ENCODE measurements around the gene RPS2. TPM values are rescaled to one million over a fixed set of nuclear protein-coding genes. Genes with fewer than 3 reads are reported as not detected.

RPS2 gene
- total RNA-seq, 2 experiments from 2014 or later = 4,851 to 4,954 TPM

DNA sequence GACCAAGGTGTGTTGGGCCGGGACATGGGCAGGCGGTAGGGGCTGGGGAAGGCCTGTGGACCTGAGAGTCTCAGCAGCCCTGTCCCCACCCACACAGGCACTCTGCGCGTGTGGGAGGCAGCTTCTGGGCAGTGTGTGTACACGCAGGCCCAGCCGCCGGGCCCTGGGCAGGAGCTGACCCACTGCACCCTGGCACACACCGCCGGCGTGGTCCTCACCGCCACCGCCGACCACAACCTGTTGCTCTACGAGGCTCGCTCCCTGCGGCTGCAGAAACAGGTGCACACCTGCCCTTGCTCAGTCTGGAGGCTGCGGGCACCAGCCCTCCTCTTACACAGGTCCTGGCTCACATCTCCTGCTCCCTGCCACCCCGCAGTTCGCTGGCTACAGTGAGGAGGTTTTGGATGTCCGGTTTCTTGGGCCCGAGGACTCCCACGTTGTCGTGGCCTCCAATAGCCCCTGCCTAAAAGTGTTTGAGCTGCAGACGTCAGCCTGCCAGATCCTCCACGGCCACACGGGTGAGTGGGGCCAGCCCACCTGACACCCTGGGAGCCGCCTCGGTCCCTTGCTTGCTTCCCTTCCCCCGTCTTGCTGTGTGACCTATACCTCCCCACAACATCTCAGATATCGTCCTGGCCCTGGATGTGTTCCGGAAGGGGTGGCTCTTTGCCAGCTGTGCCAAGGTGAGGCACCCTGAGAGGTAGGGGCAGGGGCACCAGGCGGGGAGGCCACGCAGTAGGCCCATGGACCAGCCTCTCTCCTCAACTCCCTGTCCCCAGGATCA, 11.0 kb upstream of the RPS2 start:
- ChIA-PET CTCF (no interaction called here), POLR2A (interaction anchor here (1.1 kb wide), 1 partner anchor 11 kb away, joined by 3 read pairs; the partner anchor contains the start of gene RPS2)

DNA sequence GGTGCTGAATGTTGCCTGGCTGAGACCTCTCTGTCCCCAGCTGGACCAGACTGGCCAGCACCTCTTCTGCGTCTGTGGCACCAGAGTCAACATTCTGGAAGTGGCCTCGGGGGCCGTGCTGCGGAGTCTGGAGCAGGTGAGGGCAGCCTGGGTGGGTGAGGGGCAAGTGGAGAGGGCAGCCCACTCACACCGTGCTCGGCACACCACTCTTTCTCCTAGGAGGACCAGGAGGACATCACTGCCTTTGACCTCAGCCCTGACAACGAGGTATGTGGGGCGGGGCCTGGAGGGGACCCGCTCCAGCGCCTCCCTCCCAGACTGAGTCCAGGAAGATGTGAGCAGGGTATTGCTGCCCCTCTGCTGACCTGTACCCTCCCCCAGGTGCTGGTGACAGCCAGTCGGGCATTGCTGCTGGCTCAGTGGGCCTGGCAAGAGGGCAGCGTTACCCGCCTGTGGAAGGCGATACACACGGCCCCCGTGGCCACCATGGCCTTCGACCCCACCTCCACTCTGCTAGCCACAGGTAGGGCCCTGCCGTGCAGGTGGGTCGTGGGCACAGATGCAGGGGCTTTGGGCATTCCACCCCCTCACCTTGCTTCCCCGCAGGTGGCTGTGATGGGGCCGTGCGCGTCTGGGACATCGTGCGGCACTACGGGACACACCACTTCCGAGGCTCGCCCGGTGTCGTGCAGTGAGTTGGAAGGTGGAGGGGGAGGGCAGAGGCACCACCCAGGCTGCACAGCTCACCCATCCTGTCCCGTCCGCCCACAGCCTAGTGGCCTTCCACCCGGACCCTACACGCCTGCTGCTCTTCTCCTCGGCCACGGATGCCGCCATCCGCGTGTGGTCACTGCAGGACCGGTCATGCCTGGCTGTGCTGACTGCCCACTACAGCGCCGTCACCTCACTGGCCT, 9.8 kb upstream of the RPS2 start:
- POLR2A ChIA-PET = interaction anchor here (1.1 to 1.5 kb wide), 1 partner anchor 10 kb away, joined by 3 to 5 read pairs; the partner anchor contains the start of gene RPS2

DNA sequence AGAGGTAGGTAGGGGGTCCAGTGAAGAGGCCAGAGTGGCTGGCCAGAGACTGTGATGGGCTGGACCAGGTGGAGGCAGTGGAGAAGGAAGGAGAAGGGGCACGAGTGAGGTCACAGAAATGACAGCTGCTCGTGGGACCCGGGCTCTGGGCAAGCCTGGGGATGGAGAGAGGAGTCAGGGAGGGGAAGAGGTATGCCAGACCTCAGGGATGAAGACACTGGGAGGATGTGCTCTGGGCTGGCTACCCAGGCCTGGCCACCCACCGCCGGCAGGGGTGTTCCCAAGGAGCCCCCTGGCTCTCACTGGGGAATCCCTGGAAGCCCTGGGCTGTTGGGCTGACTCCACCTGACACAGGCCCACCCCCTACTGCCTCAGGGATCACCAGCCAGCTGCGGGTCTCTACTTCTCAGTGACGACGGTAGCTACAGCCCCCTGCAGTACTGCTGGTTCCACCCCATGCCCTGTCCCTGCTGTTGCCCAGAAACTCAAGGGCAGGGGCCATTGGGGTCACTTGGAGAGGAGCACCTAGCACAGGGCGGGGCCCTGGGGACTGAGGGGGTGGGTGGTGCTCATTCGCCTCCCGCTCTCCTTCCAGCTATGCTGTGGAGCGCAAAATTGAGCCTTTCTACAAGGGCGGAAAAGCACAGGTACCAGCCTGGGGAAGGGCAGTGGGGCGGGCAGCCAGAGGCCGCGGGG, 9.0 kb upstream of the RPS2 start:
- ChIA-PET CTCF (interaction anchor here (1.2 kb wide), 1 partner anchor 30 kb away, joined by 5 read pairs; no protein-coding TSS in a partner anchor), POLR2A (interaction anchor here (0.8 to 1.5 kb wide), 2 partner anchors 9 to 13 kb away, joined by 3 to 5 read pairs; partner anchors contain the start of gene RPS2)

More for the DNA sequence above, 9.8 kb upstream of the RPS2 start:
- CTCF ChIA-PET = interaction anchor here (1.2 kb wide), 1 partner anchor 29 kb away, joined by 5 read pairs; no protein-coding TSS in a partner anchor

DNA sequence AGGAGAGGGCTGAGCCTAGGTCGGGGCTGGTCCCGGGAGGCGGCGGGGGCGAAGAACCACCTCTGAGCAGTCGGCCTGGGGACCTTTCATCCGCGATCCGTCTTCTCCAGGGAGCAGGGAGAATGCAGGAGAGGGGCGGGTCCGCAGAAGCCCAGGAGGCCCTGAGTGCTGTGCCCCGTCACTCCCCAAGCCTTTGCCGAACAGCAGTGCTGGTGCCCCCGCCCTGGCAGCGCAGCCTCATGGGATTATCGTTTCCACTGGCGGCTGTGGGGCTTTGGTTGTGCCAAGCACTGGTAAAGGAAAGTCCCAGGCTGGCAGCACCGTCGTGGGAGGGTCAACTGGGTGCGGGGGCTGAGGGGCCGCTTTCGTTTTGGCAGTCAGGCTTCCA, 7.9 kb upstream of the RPS2 start:
- ChIA-PET POLR2A (interaction anchor here (0.6 to 2.5 kb wide), 6 partner anchors 8 to 267 kb away, joined by 3 to 20 read pairs (median 8); partner anchors contain the start of genes GFER, MAPK8IP3 and MSRB1), CTCF (interaction anchor here (1.0 to 2.1 kb wide), 4 partner anchors 9 to 31 kb away, joined by 4 to 8 read pairs (median 4); partner anchors contain the start of gene GFER)

DNA sequence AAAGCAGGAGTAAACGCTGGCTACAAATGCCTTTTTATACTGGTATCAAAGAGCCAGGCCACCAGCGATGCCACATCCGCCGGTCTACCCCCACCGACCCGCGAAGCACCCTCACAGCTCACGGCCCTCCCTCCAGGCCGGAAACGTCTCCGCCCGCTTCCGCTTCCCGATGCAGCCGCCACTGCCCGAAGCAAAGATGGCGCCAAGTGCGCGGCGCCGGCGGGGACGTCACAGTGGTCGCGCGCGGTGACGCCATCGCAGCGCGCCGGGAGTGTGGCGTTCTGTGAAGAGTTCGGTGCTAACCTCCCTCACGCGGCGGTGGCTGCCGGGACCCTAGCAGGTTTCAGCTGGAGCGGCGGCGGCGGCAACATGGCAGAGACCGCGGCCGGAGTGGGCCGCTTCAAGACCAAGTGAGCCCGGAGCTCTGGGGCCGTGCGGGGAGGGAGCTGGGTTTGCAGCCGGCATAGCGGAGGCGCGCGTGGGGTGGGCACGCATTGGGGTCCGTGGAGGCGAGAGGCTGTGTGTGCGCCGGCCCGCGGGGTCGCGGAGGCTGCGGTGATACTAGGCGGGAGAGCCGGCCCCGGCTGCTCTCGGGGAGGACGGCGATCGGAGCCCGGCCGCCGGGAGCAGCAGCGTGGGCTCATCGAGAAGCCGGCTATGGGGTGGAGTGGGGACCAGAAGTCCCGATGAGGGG, 7.3 kb upstream of the RPS2 start, which contains the start of gene TBL3:
Gene TBL3 (plus strand): TSS at position 258 of the 694 bp plus-strand sequence. CDS start 112 bp downstream, at position 370.
- CTCF ChIA-PET = interaction anchor here (1.0 to 2.1 kb wide), 6 partner anchors 8 to 31 kb away, joined by 3 to 8 read pairs (median 4); partner anchors contain the start of gene GFER
- POLR2A ChIA-PET = interaction anchor here (0.6 to 2.5 kb wide), 13 partner anchors 8 to 507 kb away, joined by 3 to 20 read pairs (median 4); partner anchors contain the start of genes GFER, MAPK8IP3, MSRB1 and NUBP2

DNA sequence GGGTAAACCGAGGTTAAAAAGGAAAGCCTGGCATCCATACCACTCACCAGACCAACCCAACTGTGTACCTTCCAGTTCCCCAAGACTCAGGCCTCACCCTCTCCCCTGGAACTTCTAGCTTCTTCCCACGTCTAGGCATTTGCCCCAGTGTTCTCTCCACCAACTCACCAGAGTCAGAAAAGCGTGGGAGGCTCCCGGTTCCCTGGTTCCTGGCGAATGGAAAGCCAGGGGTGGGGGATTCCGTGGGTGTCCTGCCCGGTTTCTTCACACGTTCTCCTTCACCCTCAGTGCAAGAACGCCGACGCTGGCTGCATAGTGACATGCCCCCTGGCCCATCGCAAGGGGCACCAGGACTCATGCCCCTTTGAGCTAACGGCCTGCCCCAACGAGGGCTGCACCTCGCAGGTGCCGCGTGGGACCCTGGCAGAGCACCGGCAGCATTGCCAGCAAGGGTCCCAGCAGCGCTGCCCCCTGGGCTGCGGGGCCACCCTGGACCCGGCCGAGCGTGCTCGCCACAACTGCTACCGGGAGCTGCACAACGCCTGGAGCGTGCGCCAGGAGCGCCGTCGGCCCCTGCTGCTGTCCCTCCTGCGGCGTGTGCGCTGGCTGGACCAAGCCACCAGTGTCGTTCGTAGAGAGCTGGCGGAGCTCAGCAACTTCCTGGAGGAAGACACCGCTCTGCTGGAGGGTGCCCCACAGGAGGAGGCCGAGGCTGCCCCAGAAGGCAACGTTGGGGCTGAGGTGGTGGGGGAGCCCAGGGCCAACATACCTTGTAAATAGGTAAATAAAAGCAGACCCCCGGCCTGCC, 3.7 kb upstream of the RPS2 start:
- ChIA-PET CTCF (no interaction called here), POLR2A (no interaction called here)

DNA sequence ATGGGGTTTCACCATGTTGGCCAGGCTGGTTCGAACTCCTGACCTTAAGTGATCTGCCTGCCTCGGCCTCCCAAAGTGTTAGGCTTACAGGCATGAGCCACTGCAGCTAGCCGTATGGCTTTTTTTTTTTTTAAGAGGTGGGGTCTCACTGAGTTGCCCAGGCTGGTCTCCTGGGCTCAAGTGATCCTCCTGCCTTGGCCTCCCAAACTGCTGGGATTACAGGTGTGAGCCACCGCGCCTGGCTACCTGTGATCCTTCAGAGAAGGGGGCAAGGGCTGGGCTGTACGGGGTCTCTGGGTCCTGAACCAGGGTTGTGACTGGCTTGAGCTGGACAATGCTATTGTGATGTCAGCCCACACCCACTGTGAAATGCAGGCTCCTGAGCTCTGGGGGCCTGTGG, 1.8 kb upstream of the RPS2 start, which contains the start of gene RNF151:
Gene RNF151 (plus strand): TSS at position 397 of the 400 bp plus-strand sequence. CDS start 26 bp downstream, outside the sequence.
- ChIA-PET POLR2A (interaction anchor here (0.6 kb wide), 1 partner anchor 1298 kb away, joined by 3 read pairs; the partner anchor contains the start of gene RHOT2), CTCF (interaction anchor here (0.6 to 1.2 kb wide), 2 partner anchors 174 to 545 kb away, joined by 3 read pairs; no protein-coding TSS in a partner anchor)

DNA sequence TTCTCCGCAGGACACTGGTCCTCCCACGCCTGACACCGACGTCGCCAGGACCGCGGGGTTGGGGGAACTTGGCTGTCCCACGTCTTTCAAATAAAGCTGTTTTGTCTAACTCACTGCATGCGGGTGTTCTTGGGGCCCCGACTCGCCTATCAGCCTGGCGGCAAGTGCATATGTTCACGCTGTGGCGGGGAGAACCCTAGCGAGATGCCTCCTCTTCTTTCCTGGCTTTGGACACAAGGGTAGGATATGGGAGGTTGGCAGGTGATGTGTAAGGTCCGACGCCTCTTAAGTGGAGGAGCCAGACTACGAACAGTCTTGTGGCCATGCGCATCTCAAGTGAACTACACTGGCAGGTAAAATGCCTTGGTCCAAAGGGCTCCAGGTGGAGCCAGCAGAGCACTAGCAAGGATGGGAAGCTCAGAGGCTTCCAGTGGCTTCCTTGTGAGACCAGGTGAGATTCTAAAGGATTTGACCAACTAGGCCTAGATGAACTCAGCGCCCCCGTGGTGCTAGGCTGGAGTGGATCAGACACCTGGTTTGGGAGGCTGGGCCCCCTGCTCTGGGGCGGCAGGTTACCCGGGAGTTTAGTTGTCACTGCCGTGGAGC, 873 bp upstream of the RPS2 start:
- ChIA-PET POLR2A (interaction anchor here (0.7 to 2.3 kb wide), 15 partner anchors 9 to 545 kb away, joined by 3 to 21 read pairs (median 5); partner anchors contain the start of genes FAHD1, GFER, HAGH and MSRB1), CTCF (interaction anchor here (0.6 to 1.8 kb wide), 6 partner anchors 16 to 175 kb away, joined by 3 to 6 read pairs (median 3); partner anchors contain the start of gene GFER)

DNA sequence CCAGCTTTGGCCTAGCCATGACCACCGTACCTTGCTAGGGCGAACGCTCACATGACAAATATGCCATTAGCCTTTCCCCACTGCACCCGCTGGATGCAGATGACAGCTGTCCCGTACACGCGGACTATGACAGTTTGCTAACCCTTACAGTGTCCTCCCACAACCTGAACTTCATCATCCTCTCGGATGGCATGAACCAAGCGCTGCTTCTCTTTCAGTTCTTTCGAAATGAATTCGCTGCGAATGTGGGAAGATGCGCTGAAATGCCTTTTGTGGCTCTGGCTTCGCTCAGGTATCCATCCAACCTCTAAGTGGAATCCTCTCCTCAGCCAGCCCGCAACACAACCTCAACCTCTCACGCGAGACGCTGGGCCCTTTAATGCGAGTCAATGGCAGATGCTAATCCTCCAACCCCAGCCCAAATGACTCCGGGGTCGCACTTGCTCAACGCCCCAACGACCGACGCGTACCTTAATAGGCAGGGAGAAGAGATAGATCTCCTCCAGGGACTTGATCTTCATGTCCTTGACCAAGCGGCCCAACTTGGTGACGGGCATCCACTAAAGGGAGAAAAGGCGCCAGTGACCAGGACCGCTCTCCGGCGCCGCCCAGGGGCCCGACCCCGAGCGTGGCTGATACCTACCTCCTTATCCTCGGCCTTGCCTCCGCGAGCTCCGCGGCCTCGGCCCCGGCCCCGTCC, 670 bp downstream of the RPS2 start:
- CTCF ChIA-PET = interaction anchor here (1.0 to 1.8 kb wide), 3 partner anchors 8 to 40 kb away, joined by 4 to 6 read pairs (median 4); partner anchors contain the start of gene TBL3
- POLR2A ChIA-PET = interaction anchor here (0.6 to 2.3 kb wide), 20 partner anchors 8 to 618 kb away, joined by 3 to 21 read pairs (median 4); partner anchors contain the start of genes FAHD1, GFER, HAGH and JPT2

DNA sequence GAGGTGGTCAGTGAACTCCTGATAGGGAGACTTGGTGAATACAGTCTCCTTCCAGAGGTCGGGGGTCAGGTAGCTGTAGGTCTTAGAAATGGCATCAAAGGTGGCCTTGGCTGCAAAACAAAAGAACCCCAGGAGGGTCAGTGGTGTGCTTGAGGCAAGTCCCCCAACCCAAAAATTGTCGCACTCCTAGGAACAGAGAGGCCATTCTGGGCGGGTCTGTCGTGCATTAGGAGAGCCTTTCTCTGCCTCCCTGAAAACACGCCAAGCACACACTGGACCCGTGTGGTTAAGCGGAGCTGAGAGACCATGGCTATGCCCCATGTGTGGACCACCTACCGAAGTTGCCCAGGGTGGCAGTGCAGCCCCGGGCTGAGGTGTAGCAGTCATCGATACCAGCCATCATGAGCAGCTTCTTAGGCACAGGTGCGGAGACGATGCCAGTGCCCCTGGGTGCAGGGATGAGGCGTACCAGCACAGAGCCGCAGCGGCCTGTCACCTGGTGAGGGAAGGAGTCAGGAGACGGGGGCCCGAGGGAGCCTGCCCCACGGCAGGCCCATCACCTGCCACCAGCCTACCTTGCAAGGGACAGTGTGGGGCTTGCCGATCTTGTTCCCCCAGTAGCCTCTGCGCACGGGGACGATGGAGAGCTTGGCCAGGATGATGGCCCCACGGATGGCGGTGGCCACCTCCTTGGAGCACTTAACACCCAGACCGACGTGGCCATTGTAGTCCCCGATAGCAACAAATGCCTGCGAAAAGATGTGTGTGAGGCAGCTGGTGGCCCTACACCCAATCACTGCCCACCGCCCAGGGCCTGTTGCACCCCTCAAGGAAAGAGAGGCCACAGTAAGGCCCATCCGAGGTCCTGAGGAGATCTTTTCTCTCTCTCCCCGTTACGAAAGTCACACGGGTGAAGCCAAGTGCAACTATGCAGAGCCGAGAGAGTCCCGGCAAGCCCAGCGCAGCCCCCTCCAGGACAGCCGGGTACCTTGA, 2.2 kb downstream of the RPS2 start:
- ChIA-PET CTCF (interaction anchor here (1.6 kb wide), 1 partner anchor 10 kb away, joined by 4 read pairs; the partner anchor contains the start of gene TBL3), POLR2A (interaction anchor here (0.6 to 3.0 kb wide), 4 partner anchors 9 to 513 kb away, joined by 3 to 20 read pairs (median 4); partner anchors contain the start of genes TBC1D24 and TBL3)

DNA sequence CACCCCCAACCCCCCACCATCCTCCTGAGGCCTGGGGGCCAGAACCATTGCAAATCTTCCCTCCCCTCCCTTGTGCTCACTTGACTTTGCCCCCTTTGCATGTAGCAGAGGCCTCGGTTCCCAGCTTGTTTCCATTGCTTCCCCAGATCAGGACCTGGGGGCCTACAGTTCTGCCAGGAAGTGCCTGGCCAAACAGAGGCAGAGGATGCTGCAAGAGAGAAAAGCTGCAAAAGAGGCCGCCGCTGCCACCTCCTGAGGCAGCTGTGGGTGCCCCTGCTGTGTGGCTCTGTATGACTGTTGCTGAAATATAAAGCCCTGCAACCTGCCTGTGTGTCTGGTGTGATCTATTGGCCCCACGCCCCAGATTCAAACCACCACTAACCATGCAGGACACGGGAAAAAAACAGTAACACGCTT, 3.0 kb downstream of the RPS2 start:
- CTCF ChIA-PET = interaction anchor here (1.6 kb wide), 1 partner anchor 10 kb away, joined by 4 read pairs; the partner anchor contains the start of gene TBL3

DNA sequence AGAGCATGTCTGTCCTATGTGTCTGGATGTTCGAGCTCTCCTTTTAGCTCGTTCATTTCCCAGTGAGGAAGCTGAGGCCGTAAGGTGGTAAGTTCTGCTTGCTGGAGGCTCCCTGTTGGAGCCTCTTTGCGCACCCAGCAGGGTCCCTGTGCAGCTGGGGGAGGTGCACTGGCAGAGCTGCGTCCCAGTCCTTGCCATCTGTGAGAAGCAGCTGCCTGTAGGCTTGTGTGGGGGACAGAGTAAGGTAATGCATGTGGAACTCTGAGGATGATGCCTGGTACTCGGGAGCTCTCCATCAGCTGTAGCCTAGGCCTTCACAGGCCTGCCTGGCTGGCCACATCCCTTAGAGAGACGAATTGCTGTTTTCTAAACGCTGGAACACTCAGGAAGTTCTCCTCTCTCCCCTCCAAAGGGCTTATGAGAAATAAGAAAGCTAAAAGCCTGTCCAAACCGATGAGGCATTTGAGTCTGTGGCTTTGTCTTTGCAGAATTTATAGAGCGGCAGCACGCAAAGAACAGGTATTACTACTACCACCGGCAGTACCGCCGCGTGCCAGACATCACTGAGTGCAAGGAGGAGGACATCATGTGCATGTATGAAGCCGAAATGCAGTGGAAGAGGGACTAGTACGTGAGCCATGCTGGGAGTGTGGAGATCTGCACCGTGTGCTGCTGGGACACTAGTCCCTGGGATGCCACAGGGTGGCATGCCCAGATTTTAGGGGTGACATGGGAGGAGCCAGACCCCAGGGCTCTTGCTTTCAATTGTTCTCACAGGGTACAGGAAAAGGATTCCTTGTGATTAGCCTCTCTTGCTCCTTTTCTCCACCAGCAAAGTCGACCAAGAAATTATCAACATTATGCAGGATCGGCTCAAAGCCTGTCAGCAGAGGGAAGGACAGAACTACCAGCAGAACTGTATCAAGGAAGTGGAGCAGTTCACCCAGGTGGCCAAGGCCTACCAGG, 3.7 kb downstream of the RPS2 start:
- POLR2A ChIA-PET = interaction anchor here (0.5 to 3.0 kb wide), 7 partner anchors 9 to 188 kb away, joined by 3 to 20 read pairs (median 4); partner anchors contain the start of genes EME2, GFER, MRPS34 and MSRB1

More for the DNA sequence above, 3.0 kb downstream of the RPS2 start:
- POLR2A ChIA-PET = interaction anchor here (0.5 to 3.0 kb wide), 3 partner anchors 10 to 50 kb away, joined by 3 to 20 read pairs (median 11); partner anchors contain the start of genes MSRB1 and TBL3

More for the DNA sequence above, 3.7 kb downstream of the RPS2 start:
- CTCF ChIA-PET = interaction anchor here (1.3 to 1.6 kb wide), 2 partner anchors 8 to 11 kb away, joined by 4 read pairs; partner anchors contain the start of gene TBL3

Measured in activated CD8-positive, alpha-beta memory T cell treated with anti-CD3 and anti-CD28 coated beads for 36 hours (primary cell).